NCI-H2227 (cell line): ENCODE results near the gene BAHCC1.

ENCODE experiments used
- DNase-seq: peaks from one replicate; lab custom pipeline; 2025; ENCODE audit not compliant: unreplicated experiment; lab: John Stamatoyannopoulos, UW

Gene BAHCC1

DNA sequence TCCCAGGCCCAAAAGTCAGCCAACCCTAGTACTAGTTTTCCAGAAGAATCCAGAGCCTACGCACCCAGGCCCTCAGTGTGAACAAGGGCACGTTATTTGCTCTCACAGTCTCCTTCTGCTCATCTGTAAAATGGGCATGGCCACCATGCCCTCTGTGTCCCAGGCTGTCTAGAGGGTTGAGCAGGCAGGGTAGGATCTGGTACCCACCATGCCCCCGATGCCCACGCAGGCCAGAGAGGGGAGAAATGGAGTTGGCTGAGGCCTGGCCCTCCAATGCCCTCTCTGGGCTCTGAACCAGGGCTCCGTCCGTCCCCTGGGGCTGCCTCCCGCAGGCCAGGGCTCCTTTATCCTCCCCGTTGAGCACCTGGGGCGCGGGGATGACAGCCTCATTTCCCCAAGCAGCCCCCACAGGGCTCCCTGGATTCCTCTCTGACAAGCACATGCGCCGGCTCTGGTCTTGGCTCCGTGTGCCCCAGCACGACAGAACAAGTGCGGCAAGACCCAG, 9.1 kb upstream of the BAHCC1 start:
- no peak for DNase-seq

DNA sequence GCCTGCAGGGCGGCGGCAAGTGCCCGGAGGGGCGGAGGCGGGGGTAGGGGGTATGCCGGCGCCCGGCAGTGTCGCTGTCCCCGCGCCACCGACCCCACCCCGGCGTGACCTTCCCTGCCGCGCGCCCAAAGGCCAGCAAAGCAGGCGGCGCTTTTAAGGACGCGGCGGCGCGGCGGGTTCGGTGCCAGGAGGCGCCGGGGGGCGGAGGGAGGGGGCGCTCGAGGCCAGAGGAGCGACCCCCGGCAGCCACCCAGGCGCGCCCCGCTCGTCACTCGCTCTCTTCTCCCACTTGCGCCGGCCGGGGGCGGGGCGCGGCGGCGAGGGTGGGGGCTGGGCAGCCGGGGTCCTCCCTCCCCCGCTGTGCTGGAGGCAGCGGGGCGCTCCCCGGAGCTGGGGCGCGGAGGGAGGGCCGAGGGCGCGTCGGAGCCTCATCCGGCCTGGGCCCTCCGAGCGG, 8.6 kb upstream of the BAHCC1 start:
- peak; percentile 68 for DNase-seq

DNA sequence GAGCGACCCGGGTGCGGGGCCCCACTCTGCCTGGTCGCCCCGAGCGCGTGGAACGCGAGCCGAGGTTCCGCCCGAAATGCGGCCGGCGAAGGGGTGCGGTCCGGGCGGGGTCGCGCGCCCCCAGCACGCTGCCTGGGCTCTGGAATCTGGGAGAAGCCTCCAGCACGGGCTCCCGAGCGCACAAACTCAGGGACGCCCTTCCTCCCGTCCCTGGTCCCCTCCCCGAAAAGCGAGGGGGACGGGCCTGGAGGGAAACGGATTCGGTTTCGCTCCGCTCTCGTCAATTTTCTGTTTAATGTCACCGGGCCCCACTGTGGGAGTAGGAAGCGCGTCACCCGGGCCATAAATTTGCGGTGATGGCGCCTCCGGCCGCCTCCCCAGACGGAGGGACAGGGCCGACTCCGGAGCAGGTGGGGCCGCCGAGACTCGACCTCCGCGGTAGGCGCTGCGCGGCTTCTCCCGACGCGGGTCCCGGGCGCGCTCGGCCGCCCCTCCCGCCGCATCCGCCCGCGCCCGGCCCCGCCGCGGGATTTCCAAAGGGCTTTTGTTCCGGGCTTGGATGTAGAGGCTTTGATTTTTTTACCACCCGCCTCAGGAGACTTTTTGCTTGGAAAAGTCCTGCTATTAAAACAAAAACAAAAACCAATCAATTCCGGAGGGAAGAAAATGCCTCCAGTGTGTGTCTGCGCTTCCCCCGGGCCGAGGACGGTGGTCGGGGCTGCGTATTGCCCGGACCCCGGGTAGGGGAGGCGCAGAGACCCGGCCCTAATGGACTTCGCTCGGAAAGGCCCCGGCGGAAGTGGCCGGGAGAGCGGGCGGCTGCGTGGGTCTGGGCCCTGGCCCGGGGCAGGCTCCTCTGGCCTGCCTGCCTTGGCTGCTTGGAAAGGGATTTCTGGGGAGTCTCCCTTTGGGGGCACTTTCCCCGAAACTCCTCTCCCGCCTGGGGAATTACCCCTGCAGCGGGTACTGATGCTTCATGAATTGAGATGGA, 7.9 kb upstream of the BAHCC1 start:
- DNase-seq = peak; percentile 63

DNA sequence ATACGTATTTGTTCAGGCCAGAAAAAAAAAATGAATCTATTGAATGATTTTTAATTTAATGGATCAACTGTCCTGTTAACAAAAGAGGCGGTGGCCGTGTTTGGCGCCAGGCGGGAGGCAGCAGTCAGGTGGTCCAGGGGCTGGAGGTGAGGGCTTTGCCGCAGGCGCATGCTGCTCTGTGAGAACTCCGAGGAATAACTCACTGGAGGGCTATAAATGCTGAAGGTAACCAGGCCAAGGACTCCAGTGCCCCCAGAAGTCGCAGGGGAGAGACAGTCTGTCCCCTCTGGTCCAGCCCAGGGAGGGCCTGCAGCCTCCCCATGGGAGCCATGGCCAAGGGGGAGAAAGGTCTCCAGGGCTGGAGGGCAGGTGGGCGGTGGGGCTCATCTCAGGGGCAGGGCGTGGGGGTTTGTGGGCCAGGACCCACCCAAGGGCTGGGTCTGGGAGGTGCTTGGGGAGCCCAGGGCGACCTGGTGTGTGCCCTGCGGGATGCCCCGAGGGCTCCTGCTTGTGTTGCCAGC, 7.1 kb upstream of the BAHCC1 start:
- DNase-seq = peak; percentile 37

DNA sequence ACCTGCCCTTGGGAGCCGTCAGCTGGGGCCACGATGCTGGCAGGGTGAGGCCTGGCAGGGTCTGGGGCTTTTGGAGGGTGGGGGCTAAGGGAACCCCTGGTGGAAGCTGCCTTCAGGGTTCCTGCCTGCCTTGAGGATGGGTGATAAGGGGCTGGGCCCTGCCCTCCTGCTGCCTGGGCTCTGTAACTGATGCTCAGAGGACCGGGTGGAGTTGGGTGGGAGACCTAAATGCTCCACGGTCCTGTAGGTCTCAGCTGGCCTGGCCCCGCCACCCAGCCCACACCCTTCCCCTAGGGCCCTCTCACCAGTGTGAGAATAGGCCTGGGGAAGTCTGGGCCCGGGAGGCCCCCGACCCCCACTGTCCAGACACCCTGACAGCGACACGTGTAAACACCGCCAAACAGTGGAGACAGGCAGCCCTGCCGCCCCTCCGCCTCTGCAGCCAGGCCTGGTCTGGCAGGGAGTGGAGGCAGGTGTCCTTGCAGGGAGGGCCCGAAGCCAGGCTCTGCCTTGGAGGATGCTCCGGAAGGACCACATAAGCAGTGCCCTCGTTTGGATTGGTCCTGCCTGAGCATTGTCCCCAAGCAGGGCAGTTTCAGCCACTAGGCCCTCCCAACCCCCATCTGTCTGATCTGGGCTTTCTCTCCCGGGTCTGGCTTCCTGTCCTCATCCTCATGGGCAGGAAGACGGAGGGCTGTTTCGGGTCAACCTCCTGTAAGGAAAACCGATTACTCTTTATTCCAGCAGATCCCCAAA, 6.5 kb upstream of the BAHCC1 start:
- DNase-seq = peak; percentile 52

DNA sequence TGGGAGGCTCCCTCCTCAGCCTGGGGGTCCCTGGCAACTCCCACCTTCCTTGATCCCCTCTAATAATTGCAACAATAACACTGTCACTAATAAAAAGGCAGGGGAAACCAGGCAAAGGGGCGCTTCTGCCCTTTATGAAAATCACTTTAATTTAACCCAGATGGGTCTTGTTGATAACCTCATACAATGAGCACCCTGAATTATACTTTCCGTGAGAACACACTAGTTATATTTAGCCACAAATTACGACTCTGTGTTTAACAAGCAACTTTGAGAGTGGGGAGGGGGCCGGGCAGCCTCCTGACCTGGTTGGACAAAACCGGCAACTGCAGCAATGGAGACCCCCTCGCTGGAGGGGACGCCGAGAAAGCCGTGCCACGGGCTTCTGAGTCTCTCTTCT, 5.7 kb upstream of the BAHCC1 start:
- no peak for DNase-seq

DNA sequence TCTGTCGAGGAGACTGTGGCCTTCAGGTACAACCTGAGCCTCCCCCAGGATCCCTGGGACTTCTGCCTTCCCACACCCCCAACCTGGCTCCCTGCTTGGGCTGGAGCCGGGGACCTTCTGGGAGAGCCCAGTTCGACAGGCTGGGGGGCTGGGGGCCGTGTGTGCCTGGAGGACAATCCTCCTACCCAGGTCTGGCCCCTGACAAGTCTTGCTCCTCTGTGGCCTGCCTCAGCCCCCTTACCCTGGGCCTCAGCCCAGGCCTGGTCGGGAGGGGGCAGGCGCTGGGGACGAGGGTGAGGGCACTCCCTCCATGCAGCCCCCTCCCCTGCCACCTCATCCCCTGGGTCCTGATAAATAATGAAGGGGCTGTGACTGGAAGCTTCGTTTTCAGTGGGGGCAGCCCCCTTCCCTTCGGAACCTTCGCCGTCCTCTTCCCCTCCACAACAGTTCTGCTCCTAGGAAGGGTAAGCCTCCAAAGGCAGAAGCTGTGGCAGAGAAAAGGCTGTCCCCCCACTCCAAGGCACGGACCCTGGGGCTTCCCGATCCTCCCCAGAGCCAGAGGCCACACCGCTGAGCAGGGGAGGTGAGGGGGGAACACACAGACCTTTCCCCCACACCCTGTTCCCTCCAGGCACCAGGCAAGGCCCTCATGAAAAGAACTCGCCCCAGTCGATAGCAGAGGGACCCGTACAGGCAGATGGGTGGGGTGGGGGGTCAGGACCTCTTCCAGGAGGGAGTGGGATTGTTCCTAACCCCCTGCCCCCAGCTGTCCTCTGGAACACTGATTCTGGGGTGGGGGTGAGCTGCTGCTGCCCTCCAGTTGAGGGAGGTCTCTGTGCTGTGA, 5.0 kb upstream of the BAHCC1 start:
- no peak for DNase-seq

DNA sequence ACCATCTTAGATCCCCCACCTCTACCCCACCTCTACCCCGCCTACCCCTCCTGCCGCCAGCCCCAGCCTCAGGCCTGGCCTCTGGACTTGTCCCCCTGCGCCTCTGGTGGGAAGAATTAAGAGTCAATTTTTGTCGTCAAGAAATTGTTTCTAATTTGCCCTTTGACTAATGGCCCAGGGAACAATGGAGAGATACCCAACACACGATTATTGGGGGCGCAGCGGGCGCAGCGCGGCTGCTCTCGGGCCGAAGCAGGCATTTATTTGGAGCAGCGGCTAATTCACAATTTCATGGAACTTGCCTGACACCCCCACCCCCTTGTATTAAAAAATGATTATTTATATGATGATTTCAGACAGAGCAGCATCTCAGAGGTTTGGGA, 4.4 kb upstream of the BAHCC1 start:
- peak; percentile 37 for DNase-seq

DNA sequence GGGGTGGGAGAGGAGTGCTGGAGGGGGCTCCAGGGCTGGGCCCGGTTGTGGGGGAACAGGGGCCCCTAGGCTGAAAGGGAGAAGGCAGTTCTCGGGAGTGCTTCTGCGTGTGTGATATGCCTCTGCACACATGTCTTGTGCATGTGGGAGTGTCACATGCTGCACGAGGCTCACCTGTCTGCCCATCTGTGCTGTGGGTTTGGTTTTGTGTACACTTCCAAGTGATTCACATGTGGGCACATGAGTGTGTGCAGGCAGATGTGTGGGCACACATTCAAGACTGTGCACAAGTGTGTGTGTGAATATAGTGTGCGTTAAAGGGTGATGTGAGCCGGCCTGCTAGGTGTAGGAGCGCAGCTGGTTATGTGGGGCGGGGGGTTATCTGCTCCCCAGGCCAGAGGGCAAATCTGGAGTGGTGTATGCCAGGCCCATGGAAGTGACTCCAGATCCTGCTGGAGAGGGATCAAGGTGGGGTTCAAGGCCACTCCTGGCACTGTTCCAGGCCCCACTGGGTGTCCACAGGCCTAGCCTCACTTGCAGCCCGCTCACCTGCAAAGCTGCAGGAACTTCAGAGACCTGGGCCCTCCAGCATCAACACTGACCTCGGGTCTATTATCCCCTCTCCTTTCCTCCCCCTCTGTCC, 3.8 kb upstream of the BAHCC1 start:
- DNase-seq = no peak

DNA sequence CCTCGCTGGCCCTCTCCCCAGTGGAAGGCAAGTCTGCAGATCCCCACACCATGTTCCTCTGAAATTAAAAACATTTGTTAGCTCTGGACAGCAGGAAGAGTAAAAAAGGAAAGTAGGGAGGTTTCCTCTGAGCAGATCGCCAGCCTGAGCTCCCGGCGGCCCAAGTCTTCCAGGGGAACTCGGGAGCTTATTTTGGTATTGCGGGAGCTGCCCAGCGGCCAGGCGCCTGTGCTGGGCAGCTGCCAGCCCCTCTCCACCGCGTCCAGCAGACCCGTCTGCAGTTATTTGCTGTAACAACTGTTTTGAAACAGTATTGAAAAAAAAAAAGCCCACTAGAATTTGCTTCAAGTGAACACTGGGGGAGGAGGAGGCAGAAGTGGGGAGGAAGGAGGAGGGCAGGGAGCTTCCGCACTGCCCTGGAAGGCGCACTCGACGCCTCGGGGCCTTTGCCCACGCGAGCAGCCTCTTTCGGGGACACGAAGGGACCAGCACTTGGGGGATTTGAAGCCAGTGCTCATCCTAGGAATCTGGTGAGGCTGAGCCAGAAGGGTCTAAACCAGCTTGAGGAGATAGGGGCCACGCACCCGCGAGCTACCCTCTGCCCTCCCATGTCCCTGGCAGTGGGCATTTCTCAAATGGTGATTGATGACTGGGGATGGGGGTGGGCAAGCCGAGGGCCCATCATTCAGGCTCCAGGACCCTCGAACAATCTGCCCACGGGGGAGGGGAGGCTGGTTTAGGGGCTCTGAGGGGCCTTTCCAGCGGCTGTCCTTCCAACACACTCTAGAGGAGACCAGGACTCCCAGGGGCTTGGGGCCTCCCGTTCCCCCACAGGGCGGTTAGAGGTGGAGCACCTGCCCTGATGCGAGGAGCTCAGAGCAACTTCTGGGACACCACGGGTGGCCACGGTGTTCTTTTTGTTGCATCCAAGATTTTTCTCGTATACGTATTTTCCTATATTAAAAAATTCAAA, 3.0 kb upstream of the BAHCC1 start:
- peak; percentile 45 for DNase-seq

DNA sequence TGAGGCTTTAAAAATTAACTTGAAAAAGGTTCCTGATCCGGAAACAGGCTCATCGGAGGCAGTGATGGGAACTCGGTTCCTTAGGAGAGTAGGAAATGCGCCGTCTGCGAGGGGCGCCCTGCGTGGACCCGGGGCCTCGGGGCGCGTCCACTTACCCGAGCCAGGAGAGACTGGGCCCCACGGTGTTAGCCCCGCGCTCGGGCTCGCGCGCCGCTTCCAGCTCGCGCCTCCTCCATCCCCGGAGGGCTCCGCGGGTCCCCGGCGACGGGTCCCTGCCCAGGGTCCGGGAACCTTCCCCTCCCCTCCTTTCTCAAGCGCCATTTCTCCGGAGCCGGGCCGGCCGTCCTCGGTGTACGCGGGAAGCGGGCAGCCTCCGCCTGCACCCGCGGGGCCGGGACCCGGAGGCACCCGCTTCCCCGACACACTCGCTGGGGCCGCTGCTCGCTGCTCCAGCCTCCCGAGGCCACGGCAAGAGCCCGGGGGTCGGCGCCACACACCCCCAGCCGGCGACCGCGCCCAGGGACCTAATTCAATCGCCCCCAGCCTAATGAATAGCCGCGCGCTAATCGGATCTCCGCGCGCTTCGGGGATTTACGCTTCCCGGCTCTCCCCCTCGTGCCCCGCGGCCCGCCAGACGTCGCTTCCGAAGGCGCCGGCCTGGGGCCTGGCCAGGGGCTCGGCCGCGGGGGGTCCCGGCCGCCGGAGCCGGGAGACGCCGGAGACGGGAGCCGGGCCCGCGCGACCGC, 2.2 kb upstream of the BAHCC1 start:
- DNase-seq = peak; percentile 65

DNA sequence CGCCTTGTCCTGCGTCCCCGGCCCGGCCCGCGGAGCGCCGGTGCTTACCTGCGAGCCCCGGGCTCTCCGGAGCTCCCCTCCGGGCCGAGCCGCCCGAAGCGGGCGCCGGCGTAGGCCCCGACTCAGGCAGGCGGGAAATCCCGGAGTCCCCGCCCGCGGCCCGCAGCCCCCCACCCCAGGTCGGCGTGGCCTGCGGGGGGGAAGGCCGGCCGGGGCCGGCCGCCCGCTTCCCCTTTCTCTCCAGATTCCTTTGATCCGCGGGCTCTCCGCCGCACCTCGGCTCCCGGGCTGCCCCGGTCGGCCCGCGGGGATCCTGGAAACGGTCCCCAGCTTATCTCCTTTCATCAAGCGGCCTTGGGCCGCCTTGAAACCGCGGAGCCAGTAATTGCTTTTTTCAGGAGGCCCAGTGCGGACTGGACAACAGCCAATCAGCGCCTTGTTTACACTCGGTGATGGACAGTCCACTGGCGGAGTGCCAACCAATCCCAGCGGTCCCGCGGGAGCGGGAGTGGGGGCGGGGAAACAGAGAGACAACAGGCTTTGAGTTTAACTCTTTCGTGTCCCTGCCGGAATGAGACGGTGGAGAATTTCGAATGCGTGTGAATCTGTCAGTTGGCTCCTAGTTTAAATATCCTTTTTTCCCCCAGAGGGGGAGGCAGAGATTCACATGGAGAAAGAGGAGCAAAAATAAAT, 1.4 kb upstream of the BAHCC1 start:
- DNase-seq = peak; percentile 100

DNA sequence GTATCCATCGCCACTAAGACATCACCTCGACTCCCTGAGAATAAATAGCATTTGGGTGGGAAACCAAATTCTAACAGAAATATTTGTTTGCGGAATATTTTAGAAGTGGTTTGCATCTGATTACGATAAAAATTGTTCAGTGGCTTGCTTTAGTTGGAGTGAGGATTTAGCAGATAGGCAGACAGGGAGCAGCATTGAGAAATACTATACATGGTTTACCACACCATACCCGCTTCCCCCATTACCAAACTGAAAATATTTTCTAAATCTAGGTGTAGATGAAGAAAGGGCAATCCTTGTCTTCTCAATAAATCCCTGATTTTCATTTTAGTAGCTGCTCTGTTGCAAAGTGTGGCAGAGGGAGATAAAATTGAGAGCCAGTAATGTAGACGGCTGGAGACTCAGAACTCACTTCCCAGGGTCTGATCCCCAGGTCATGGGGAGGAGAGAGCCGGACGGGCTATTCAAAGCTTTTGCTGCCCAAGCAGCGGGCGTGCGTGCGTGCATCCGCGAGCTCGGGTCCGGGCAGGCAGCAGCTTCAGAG, 808 bp upstream of the BAHCC1 start:
- peak; percentile 56 for DNase-seq

DNA sequence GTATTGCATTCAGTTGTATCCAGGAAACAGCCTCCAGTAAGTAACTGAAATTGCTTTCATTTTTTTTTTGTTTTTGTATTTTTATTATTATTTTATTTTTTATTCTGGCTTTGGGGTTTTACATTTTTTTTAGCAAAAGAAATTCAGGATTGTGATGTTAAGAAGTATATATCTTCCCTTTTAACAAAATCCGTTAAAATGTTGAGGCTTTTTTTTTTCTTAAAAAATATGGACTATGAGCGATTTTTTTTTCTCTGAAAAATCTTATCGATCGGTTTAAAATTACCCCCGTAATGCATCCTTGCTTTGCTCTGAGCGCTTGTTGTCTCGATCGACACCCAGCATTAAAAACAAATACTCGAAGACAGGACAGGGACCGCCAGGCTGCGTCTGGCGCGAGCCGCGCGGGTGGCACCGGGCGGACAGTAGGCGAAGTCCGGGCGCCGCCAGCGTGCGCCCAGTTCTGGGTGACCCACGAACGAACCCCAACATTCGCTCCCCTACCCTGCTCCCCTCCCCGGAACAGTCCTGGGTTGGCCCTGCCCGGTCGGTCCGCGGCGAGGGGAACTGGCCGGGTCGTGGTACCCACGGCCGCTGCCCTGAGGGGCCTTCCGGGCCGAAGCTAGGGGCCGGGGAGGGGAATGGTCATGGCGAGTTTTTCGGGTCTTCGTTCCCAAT, 482 bp downstream of the BAHCC1 start:
- DNase-seq = peak; percentile 66

DNA sequence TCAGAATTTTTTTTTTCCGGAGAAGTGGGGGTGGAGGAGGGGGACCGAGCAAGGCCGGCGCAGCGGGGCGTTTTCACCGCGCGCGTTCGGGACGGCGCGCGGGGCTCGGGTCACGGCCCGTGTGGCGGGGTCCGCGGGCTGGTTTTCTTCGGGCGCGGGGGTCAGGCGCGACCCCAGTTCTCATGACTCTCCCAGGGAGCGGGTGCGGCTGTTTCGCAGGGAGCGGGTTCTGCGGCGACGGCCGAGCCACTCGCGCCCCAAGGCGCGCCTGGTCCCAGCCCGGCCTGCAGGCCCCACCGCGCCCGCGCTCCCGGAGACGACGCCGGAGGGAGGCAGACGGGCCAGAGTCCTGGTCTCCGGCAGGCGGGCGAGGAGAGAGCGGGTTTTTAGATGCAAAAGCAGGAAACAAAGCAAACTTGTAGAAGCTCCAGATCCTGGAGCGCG, 1.0 kb downstream of the BAHCC1 start:
- peak; percentile 54 for DNase-seq

DNA sequence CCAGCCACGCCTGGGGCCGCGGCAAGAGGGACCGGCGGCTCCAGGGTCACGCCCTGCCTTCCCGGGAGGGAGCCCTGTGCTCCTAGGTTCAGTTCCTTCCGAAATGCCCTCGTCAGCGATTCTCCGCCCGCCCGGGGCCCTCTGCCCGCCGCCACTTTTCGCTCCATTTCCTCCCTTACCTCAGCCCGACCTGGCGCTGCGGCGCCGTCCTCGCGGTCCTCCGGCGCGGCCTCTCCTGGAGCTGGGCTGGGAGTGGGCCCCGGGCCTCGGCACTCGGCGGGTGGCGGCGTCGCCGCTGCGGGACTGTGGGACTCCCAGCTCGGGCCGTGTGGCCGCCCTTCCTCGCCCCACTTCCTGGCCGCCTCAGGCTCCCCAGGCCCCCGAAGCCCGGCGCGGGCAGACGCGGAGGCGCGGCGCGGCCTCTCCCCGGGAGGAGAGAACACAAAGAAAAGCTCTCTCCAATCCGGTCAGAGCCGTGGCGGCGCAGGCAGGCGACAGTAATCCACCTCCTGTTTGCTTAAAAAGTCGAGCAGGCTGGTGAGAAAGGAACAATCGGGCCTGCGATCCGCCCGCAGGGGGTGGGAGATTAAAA, 1.6 kb downstream of the BAHCC1 start:
- DNase-seq = peak; percentile 64
